HFFc6 (cell line): ENCODE measurements around the gene NUBPL. TPM values are rescaled to one million over a fixed set of nuclear protein-coding genes. Genes with fewer than 3 reads are reported as not detected.

Experiments used
- DNase-seq: peaks from one replicate; pipeline ENCODE4 v3.0.0-alpha.2; 2018
- H3K27ac Mint-ChIP-seq: 2 replicates; pipeline ENCODE4 v1.8.0; 2020; ENCODE audit warnings: mild to moderate bottlenecking, mixed read lengths
- H3K27me3 Mint-ChIP-seq: 2 replicates; pipeline ENCODE4 v1.8.0; 2021; ENCODE audit warnings: mild to moderate bottlenecking, moderate library complexity, mixed read lengths; ENCODE audit not compliant: insufficient read depth
- H3K36me3 Mint-ChIP-seq: 2 replicates; pipeline ENCODE4 v1.8.0; 2021; ENCODE audit warnings: low read depth, mixed read lengths
- H3K4me1 Mint-ChIP-seq: 2 replicates; pipeline ENCODE4 v1.8.0; 2020; ENCODE audit warnings: low read depth, mixed read lengths
- H3K4me3 Mint-ChIP-seq: 2 replicates; pipeline ENCODE4 v1.8.0; 2020; ENCODE audit warnings: mild to moderate bottlenecking, moderate library complexity, mixed read lengths
- H3K9me3 Mint-ChIP-seq: 2 replicates; pipeline ENCODE4 v1.8.0; 2020; ENCODE audit warnings: mild to moderate bottlenecking, mixed read lengths
- CTCF ChIP-seq: fragments of 200-600 bp; sonication (generic); IDR thresholded peaks from 2 replicates; pipeline ENCODE4 v1.5.0; 2021; ENCODE audit warnings: antibody characterized with exemption, mild to moderate bottlenecking
- long read RNA-seq: library from polyadenylated mRNA; unstranded; transcript quantifications from one replicate; pipeline ENCODE4 v2.0.0, GENCODE V29; 2019
- total RNA-seq, 6 experiments: library from RNA; stranded (reverse); fragmentation: NEBNext Ultra II Directional; extraction: Animal tissue kit (Norgen Biotek cat#: 25700); gene quantifications; 2 replicates in 1 of 6; 3 replicates in 5 of 6; pipeline ENCODE4 v1.2.3, GENCODE V29; 2021

The NUBPL gene
- total RNA-seq, result 10 to 100 TPM in 1 of 6 experiments, 1 to 10 TPM in 5; 8.2 to 10.7 (median 9.7) TPM
- long read RNA-seq, transcript NUBPL-201 (11 exons, 3,049 nt), result major isoform, 13 of 18 reads
- long read RNA-seq, partial matches to known transcripts, result 0 of 18 reads
- long read RNA-seq, other reads (novel, unspliced or antisense), result 4 of 18 reads

GRCh38 chr14:31561155-31561846 lies at the start of gene NUBPL:
Gene NUBPL (plus strand): TSS chr14:31561404. CDS start chr14:31561440, 36 bp downstream.
- Mint-ChIP-seq H3K27me3 (0 out of 2 replicates have a peak, but pooled peaks cover 3% of the 10 kb centered on the region), H3K36me3 (no peaks in the 10 kb centered on the region), H3K4me1 (peaks cover 31% of the 10 kb centered on the region), H3K4me3 (peak within 1 kb of the TSS; percentile 96), H3K9me3 (no peaks in the 10 kb centered on the region), H3K27ac (peak within 1 kb of the TSS; percentile 96)
- DNase-seq, result peak; percentile 95
- TF ChIP-seq CTCF, result no peak

GRCh38 chr14:31527087-31527486 lies 34.1 kb upstream of the NUBPL start:
- H3K4me1 Mint-ChIP-seq, result peaks cover 7% of the 10 kb centered on the region; the same call in 1 of the 2 replicates
- H3K27ac Mint-ChIP-seq, result no peak overlapping the region
- peaks cover 18% of the 10 kb centered on the region for H3K27me3 Mint-ChIP-seq
- no peaks in the 10 kb centered on the region for H3K9me3 Mint-ChIP-seq
- TF ChIP-seq CTCF, result no peak
- H3K4me3 Mint-ChIP-seq, result no peak overlapping the region
- DNase-seq, result no peak
- H3K36me3 Mint-ChIP-seq, result no peaks in the 10 kb centered on the region

- TF ChIP-seq CTCF, result no peak
- H3K27ac Mint-ChIP-seq, result no peak overlapping the region
- peaks cover 18% of the 10 kb centered on the region for H3K27me3 Mint-ChIP-seq
- H3K36me3 Mint-ChIP-seq, result no peaks in the 10 kb centered on the region
- H3K4me1 Mint-ChIP-seq, result peaks cover 7% of the 10 kb centered on the region; the same call in 1 of the 2 replicates
- no peak overlapping the region for H3K4me3 Mint-ChIP-seq
- H3K9me3 Mint-ChIP-seq, result no peaks in the 10 kb centered on the region
- DNase-seq, result no peak
These were observed 33.7 kb upstream of the NUBPL start for GRCh38 chr14:31527546-31527945.

- TF ChIP-seq CTCF, result no peak
- Mint-ChIP-seq H3K27ac (no peak overlapping the region), H3K4me3 (no peak overlapping the region), H3K9me3 (no peaks in the 10 kb centered on the region), H3K36me3 (no peaks in the 10 kb centered on the region), H3K4me1 (peaks cover 7% of the 10 kb centered on the region; the same call in 1 of the 2 replicates), H3K27me3 (peaks cover 14% of the 10 kb centered on the region)
- DNase-seq, result no peak
These were observed 32.2 kb upstream of the NUBPL start for GRCh38 chr14:31529053-31529452.

GRCh38 chr14:31530136-31530535 lies 31.1 kb upstream of the NUBPL start:
- Mint-ChIP-seq H3K9me3 (no peaks in the 10 kb centered on the region), H3K36me3 (no peaks in the 10 kb centered on the region), H3K27ac (no peak overlapping the region), H3K27me3 (peaks cover 9% of the 10 kb centered on the region), H3K4me3 (no peak overlapping the region), H3K4me1 (peaks cover 7% of the 10 kb centered on the region; the same call in 1 of the 2 replicates)
- DNase-seq, result no peak
- no peak for TF ChIP-seq CTCF
